Prostate gland (tissue), 2 donors: Measurements from ENCODE around the gene SYNM.

ENCODE experiments used
- CTCF ChIP-seq, 4 experiments: fragments of 200-600 bp in 2 of 4; fragments of 450-650 bp in 2 of 4; sonication (generic) in 2 of 4; IDR thresholded peaks; 1 replicate in 3 of 4; 2 replicates in 1 of 4; pipeline ENCODE4 v1.5.1; 2016 to 2019; ENCODE audit warnings: antibody characterized with exemption in 4 of 4, mild to moderate bottlenecking in 2 of 4, moderate library complexity in 2 of 4
- POLR2A ChIP-seq: fragments of 450-650 bp; IDR thresholded peaks from one replicate; pipeline ENCODE4 v1.6.1; 2016; ENCODE audit warnings: antibody characterized with exemption, mild to moderate bottlenecking
- POLR2AphosphoS5 ChIP-seq: sonication (generic); formaldehyde crosslinking; IDR thresholded peaks from one replicate; pipeline ENCODE4 v1.6.1; 2017; ENCODE audit warnings: antibody characterized with exemption

- TF ChIP-seq CTCF (IDR thresholded peaks at IDR 0.05) (no peak), POLR2A (no peak), POLR2AphosphoS5 (no peak)
Observed at GRCh38 chr15:99134317-99134821, 29.5 kb downstream of the SYNM start.
